SIG-M5 (cell line): ENCODE results near the gene KANK3.
"Not testable (repeated sequence)": the region's sequence is repeated elsewhere in the genome, so short reads cannot be mapped to it uniquely, and the experiment has no call there.

Source experiments
- DNase-seq: peaks from one replicate; lab custom pipeline; 2025; lab: John Stamatoyannopoulos, UW

KANK3 gene

GRCh38 chr19:8370176-8371010 lies 27.3 kb upstream of the KANK3 start:
- no peak for DNase-seq

- no peak for DNase-seq
Observed at GRCh38 chr19:8367327-8368001, 24.4 kb upstream of the KANK3 start.

GRCh38 chr19:8366961-8367326 lies 23.9 kb upstream of the KANK3 start:
- no peak for DNase-seq

GRCh38 chr19:8366121-8366581 lies 23.1 kb upstream of the KANK3 start:
- DNase-seq: no peak

GRCh38 chr19:8363803-8364771 lies 21.0 kb upstream of the KANK3 start, which contains the start of gene ANGPTL4:
Gene ANGPTL4 (plus strand): TSS chr19:8364155. CDS start chr19:8364322, 167 bp downstream.
- DNase-seq: no peak

GRCh38 chr19:8361921-8362793 lies 19.1 kb upstream of the KANK3 start:
- no peak for DNase-seq

- no peak for DNase-seq
Observed at GRCh38 chr19:8360196-8360595, 17.1 kb upstream of the KANK3 start.

GRCh38 chr19:8358948-8359347 lies 15.9 kb upstream of the KANK3 start:
- DNase-seq: no peak

GRCh38 chr19:8357007-8357521 lies 14.0 kb upstream of the KANK3 start:
- no peak for DNase-seq

- no peak for DNase-seq
Observed at GRCh38 chr19:8355631-8356402, 12.8 kb upstream of the KANK3 start.

GRCh38 chr19:8352845-8353244 lies 9.8 kb upstream of the KANK3 start:
- DNase-seq: not testable (repeated sequence)

- no peak for DNase-seq
Observed at GRCh38 chr19:8352134-8352827, 9.2 kb upstream of the KANK3 start.

- not testable (repeated sequence) for DNase-seq
Observed at GRCh38 chr19:8349629-8350372, 6.7 kb upstream of the KANK3 start.

GRCh38 chr19:8343483-8343844 lies 402 bp upstream of the KANK3 start:
- DNase-seq: no peak

GRCh38 chr19:8342316-8342683 lies 762 bp downstream of the KANK3 start:
- DNase-seq: no peak

- not testable (repeated sequence) for DNase-seq
Observed at GRCh38 chr19:8341504-8341903, 1.6 kb downstream of the KANK3 start.

GRCh38 chr19:8340341-8341096 lies 2.5 kb downstream of the KANK3 start:
- no peak for DNase-seq

- DNase-seq: no peak
Observed at GRCh38 chr19:8338835-8339234, 4.2 kb downstream of the KANK3 start.
